ENCODE results near the gene INPP5D.

The INPP5D gene

DNA sequence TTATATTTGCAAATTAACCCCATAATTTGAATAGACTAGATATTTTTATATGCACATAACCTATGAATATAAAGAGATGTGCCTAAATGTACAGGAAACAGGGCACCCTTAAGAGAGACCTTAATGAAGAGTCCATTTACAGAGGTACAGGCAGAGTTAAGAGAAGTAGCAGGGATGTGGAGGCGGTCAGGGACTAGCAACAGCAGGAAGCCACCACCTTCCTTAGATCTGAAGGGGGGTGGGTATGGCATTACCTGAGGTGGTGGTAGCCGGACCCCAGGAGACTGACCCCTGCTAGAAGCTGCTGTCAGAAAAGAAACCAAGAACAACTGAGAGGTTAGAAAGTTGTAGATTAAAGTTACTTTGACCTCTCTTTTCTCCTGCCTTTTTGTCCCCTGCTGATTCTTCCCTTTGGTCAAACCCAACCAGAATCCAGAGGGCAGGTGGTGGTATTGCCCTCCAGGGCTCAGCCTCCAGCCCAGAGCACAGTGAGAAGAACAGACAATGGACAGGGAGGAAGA lies 166.4 kb downstream of the INPP5D start:
- no peak overlapping the region for H3K4me3 ChIP-seq (replicated peaks; ENCODE audit: low read depth, low read length)
- TF ChIP-seq, protein P1, sequence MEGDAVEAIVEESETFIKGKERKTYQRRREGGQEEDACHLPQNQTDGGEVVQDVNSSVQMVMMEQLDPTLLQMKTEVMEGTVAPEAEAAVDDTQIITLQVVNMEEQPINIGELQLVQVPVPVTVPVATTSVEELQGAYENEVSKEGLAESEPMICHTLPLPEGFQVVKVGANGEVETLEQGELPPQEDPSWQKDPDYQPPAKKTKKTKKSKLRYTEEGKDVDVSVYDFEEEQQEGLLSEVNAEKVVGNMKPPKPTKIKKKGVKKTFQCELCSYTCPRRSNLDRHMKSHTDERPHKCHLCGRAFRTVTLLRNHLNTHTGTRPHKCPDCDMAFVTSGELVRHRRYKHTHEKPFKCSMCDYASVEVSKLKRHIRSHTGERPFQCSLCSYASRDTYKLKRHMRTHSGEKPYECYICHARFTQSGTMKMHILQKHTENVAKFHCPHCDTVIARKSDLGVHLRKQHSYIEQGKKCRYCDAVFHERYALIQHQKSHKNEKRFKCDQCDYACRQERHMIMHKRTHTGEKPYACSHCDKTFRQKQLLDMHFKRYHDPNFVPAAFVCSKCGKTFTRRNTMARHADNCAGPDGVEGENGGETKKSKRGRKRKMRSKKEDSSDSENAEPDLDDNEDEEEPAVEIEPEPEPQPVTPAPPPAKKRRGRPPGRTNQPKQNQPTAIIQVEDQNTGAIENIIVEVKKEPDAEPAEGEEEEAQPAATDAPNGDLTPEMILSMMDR (IDR thresholded peaks at IDR 0.05; ENCODE audit: low read length, missing control alignments), result no peak
- DNase-seq (ENCODE audit: low read depth), result no peak

DNA sequence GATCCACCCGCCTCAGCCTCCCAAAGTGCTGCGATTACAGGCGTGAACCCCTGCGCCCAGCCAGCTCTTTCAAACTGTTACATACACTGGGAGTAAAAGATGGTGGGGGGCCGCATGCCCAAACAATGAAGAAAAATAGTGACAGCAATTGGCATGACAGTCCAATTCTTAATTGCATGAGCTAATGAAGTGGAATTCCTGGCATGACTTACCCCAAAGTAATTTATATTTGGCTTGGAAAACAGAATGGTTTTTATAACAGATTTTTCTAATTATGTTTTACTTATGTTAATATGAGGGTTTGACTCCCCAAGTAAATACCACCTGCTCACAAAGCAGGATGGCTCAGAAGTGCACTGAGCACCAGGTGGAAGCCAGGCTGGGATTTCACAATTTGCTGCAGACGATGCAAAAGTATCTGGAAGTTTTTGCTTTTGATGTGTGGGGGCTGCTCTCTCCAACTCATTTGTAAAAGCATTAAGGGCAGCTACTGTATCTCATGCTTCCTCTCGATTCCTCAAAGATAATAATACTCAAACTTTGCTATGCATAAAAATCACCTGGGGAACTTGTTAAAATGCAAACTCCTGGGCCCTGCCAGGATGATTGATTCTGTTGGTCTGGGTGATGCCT lies 167.3 kb downstream of the INPP5D start:
- no peak for DNase-seq (ENCODE audit: low read depth)
- TF ChIP-seq, protein P1 (IDR thresholded peaks at IDR 0.05; ENCODE audit: low read length, missing control alignments), result no peak
- no peak overlapping the region for H3K4me3 ChIP-seq (replicated peaks; ENCODE audit: low read depth, low read length)

DNA sequence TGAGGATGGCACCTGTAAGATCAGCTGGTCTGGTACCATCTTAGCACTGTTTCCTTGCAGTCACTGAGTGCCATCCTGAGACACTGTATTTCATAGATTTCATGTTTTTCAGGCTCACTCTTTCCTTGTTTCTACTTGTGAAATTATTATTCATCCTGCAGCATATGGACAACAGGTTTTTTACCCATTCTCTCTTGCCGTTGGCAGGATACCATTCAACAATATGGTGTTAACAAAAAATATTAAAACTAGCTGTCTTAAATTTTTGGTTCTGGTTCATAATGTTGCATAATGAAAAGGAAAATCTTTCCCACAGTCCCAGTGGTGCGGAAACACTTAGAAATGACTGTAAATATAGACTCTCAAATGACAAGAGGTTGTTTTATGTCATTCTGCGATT lies 168.2 kb downstream of the INPP5D start:
- no peak for DNase-seq (ENCODE audit: low read depth)
- H3K4me3 ChIP-seq (replicated peaks; ENCODE audit: low read depth, low read length), result no peak overlapping the region
- TF ChIP-seq, protein P1 (IDR thresholded peaks at IDR 0.05; ENCODE audit: low read length, missing control alignments), result no peak

DNA sequence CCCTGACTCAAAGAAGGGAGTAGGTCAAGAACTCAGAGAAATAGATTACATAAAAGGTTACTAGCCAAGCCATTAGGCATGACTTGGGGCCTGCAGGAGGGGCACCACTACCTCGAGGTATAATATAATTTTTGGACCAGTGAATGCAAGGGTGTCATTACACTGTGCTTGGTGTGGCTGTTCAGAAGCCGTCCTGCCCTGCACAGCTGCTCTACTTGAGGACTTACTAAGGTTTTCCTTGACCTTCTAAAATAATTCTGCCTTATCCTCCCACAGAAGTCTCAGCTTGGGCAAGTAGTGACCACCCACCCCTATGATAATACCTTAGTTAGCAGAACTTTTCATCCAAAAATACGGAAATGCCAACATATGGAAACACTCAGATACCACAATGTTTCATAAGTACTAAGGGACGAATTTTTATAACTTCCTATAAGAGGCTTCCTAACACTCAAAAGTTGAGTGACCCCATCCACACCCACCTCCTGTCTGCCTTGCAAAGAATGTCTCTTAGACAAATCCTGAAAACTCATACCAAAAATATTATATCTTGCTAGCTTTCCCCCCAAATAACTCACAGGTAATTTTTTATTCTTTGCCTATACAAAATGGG lies 173.6 kb downstream of the INPP5D start:
- no peak for DNase-seq (ENCODE audit: low read depth)
- H3K4me3 ChIP-seq (replicated peaks; ENCODE audit: low read depth, low read length), result no peak overlapping the region
- TF ChIP-seq, protein P1 (IDR thresholded peaks at IDR 0.05; ENCODE audit: low read length, missing control alignments), result no peak

DNA sequence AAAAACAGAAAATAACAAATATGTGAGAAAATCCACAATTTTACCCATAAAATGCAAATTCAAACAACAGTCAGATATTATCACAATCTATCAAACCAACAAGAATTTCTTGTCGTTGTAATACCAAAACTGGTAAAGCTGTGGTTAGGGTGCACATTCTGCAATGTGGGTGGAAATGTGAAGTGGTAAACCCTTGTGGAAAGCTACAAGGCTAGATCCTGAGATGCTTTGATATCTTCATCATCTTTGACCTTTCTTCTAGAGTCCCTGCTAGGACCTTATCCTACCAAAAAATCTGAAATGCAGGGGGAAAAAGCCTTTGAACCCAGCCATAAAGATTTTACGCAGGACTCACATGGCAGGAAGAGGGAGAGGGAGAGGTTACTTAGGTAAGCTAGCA lies 174.1 kb downstream of the INPP5D start:
- no peak overlapping the region for H3K4me3 ChIP-seq (replicated peaks; ENCODE audit: low read depth, low read length)
- TF ChIP-seq, protein P1 (IDR thresholded peaks at IDR 0.05; ENCODE audit: low read length, missing control alignments), result no peak
- no peak for DNase-seq (ENCODE audit: low read depth)

DNA sequence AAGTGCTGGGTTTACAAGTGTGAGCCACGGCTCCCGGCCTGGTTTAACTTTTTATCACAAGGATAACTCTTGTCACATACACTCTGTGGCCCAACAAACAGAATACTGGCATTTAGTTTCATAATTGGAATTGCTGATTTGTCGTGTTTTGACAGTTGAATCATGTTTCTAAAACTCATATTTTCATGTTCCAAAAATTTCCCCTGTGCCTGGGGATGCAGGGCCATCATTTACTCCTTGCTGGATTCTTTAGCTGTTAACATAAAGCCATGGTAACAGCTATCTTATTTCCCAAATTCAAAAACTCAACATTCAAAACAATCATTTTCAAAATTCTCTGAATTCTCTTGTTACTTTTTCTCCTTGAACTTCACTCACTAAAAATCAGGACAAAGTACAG lies 174.9 kb downstream of the INPP5D start:
- H3K4me3 ChIP-seq (replicated peaks; ENCODE audit: low read depth, low read length), result no peak overlapping the region
- TF ChIP-seq, protein P1 (IDR thresholded peaks at IDR 0.05; ENCODE audit: low read length, missing control alignments), result no peak
- no peak for DNase-seq (ENCODE audit: low read depth)

DNA sequence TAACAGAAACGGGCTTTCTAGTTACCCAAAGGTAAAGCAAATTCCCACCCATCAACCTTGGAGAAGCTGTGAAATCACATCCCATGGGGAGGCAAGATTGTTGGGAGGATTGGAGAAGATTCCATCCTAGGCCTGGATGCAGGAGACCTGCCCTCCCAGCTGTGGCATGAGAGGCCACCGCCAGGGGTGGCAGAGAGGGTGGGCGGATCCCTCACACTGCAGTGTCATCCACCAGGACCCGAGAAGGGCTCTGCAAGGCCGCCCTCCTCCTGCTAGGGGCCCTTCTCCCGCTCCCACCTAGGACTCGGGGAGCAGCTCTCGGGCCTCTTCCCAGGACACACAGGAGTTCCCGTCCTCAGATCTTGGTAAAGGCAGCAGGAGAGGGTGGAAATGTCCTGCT lies 175.8 kb downstream of the INPP5D start:
- no peak overlapping the region for H3K4me3 ChIP-seq (replicated peaks; ENCODE audit: low read depth, low read length)
- no peak for DNase-seq (ENCODE audit: low read depth)
- TF ChIP-seq, protein P1 (IDR thresholded peaks at IDR 0.05; ENCODE audit: low read length, missing control alignments), result no peak
